Activated T-cell treated with anti-CD3 and anti-CD28 coated beads, Interleukin-2, amount 50 U/mL, for 1 hour (primary cell): ENCODE results near the gene STX19.
"Not testable (repeated sequence)": the region's sequence is repeated elsewhere in the genome, so short reads cannot be mapped to it uniquely, and the experiment has no call there.

ENCODE experiments used
- DNase-seq: peaks from one replicate; pipeline ENCODE4 v3.0.0-alpha.2; 2020

The STX19 gene

GRCh38 chr3:93969997-93970396 lies 58.4 kb downstream of the STX19 start:
- DNase-seq = no peak

DNA sequence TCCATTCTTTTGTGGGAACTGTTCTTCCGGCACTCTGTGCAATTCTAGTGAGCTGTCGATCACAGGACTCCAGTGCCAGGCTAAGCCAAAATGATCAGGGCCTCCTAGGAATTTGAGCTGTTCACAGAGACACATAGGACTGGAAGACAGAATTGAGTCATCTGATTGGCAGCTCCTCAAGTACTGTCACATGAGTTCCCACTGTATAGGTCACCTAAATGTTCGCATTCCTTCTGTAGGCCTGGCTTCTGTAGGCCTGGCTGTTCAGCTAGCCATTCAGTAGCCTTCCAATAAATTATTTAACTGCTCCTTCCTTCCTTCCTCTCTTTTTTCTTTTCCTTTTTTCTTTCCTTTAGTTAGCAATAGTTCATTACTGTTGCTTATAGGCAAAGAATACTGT lies 59.0 kb downstream of the STX19 start:
- no peak for DNase-seq

DNA sequence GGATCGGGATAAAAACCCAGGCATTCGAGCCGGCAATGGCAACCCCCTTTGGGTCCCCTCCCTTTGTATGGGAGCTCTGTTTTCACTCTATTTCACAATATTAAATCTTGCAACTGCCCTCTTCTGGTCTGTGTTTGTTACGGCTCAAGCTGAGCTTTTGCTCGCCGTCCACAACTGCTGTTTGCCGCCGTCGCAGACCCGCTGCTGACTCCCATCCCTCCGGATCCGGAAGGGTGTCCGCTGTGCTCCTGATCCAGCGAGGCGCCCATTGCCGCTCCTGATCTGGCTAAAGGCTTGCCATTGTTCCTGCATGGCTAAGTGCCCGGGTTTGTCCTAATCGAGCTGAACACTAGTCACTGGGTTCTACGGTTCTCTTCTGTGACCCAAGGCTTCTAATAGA lies 63.3 kb downstream of the STX19 start:
- not testable (repeated sequence) for DNase-seq
